ENCODE results near the gene PLEKHB2.
"Not testable (repeated sequence)": the region's sequence is repeated elsewhere in the genome, so short reads cannot be mapped to it uniquely, and the experiment has no call there.

DNA sequence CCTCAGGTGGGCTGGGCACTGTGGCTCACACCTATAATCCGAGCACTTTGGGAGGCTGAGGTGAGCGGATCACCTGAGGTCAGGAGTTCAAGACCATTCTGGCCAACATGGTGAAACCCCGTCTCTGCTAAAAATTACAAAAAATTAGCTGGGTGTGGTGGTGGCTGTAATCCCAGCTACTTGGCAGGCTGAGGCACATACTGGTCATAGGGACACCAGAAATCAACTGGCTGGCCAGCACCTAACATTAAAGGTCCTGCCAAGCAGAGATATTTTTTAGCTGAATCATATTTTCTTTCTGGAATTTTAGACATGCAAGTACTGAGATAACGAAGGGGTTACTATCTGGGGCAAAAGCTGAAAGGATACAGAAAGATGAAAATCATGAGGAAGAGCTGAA lies 76.3 kb downstream of the PLEKHB2 start:
- TF ChIP-seq, protein P1, sequence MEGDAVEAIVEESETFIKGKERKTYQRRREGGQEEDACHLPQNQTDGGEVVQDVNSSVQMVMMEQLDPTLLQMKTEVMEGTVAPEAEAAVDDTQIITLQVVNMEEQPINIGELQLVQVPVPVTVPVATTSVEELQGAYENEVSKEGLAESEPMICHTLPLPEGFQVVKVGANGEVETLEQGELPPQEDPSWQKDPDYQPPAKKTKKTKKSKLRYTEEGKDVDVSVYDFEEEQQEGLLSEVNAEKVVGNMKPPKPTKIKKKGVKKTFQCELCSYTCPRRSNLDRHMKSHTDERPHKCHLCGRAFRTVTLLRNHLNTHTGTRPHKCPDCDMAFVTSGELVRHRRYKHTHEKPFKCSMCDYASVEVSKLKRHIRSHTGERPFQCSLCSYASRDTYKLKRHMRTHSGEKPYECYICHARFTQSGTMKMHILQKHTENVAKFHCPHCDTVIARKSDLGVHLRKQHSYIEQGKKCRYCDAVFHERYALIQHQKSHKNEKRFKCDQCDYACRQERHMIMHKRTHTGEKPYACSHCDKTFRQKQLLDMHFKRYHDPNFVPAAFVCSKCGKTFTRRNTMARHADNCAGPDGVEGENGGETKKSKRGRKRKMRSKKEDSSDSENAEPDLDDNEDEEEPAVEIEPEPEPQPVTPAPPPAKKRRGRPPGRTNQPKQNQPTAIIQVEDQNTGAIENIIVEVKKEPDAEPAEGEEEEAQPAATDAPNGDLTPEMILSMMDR (IDR thresholded peaks at IDR 0.05), result not testable (repeated sequence)
- TF ChIP-seq POLR2A (IDR thresholded peaks at IDR 0.05); POLR2AphosphoS5 (IDR thresholded peaks at IDR 0.05; ENCODE audit: insufficient read depth in 1 of 2, low read depth in 1 of 2): not testable (repeated sequence)
